GM23338 (cell line): ENCODE results near the gene CDK14. TPM values are rescaled to one million over a fixed set of nuclear protein-coding genes. Genes with fewer than 3 reads are reported as not detected.

Source experiments
- ATAC-seq: fragments of 200-7000 bp; cut with Tn5 transposase; 3 replicates; pipeline ENCODE4 v1.9.1; 2020
- DNase-seq: peaks from one replicate; pipeline ENCODE4 v3.0.0-alpha.2; 2015; ENCODE audit warnings: low spot score
- H2AFZ ChIP-seq: fragments of 200-600 bp; sonication (generic); 2 replicates; pipeline ENCODE4 v1.8.0; 2016; ENCODE audit warnings: antibody characterized with exemption, mild to moderate bottlenecking, moderate library complexity
- H3F3A ChIP-seq: fragments of 200-600 bp; sonication (generic); replicated peaks from 2 replicates; pipeline ENCODE4 v1.8.0; 2017; ENCODE audit warnings: antibody characterized with exemption, mixed run types, low read depth
- H3K27ac ChIP-seq: fragments of 200-600 bp; sonication (generic); 2 replicates; pipeline ENCODE4 v1.6.1; 2016; ENCODE audit warnings: low read depth
- H3K27me3 ChIP-seq: fragments of 200-600 bp; sonication (generic); 2 replicates; pipeline ENCODE4 v1.8.0; 2016; ENCODE audit warnings: mild to moderate bottlenecking, mixed run types, moderate library complexity; ENCODE audit not compliant: insufficient read depth
- H3K36me3 ChIP-seq: fragments of 200-600 bp; sonication (generic); 2 replicates; pipeline ENCODE4 v1.8.0; 2016; ENCODE audit warnings: mild to moderate bottlenecking; ENCODE audit not compliant: insufficient read depth
- H3K4me1 ChIP-seq: fragments of 200-600 bp; sonication (generic); 2 replicates; pipeline ENCODE4 v1.8.0; 2016; ENCODE audit warnings: mild to moderate bottlenecking, moderate library complexity; ENCODE audit not compliant: insufficient read depth
- H3K4me2 ChIP-seq: fragments of 200-600 bp; sonication (generic); 2 replicates; pipeline ENCODE4 v1.7.1; 2017; ENCODE audit warnings: mixed run types
- H3K4me3 ChIP-seq: fragments of 200-600 bp; sonication (generic); 2 replicates; pipeline ENCODE4 v1.6.1; 2016; ENCODE audit warnings: mixed run types
- H3K79me2 ChIP-seq: fragments of 200-600 bp; sonication (generic); replicated peaks from 2 replicates; pipeline ENCODE4 v1.8.0; 2017; ENCODE audit warnings: mild to moderate bottlenecking; ENCODE audit not compliant: insufficient read depth
- H3K9me2 ChIP-seq: fragments of 200-600 bp; sonication (generic); 2 replicates; pipeline ENCODE4 v1.8.0; 2017; ENCODE audit not compliant: insufficient read depth
- H4K20me1 ChIP-seq: fragments of 200-600 bp; sonication (generic); replicated peaks from 2 replicates; pipeline ENCODE4 v1.8.0; 2017; ENCODE audit warnings: mild to moderate bottlenecking; ENCODE audit not compliant: insufficient read depth
- H3K27ac Mint-ChIP-seq: 2 replicates; pipeline ENCODE4 v1.8.0; 2020; ENCODE audit warnings: inconsistent platforms, mild to moderate bottlenecking, moderate library complexity, mixed read lengths
- H3K27me3 Mint-ChIP-seq: 3 replicates; pipeline ENCODE4 v1.8.0; 2022; ENCODE audit warnings: low read depth, mild to moderate bottlenecking, moderate library complexity, mixed read lengths, inconsistent platforms; ENCODE audit not compliant: insufficient read depth, poor library complexity
- H3K36me3 Mint-ChIP-seq: 3 replicates; pipeline ENCODE4 v1.8.0; 2021; ENCODE audit warnings: low read depth, mild to moderate bottlenecking, inconsistent platforms, moderate library complexity, mixed read lengths
- H3K4me1 Mint-ChIP-seq: 3 replicates; pipeline ENCODE4 v1.8.0; 2020; ENCODE audit warnings: mild to moderate bottlenecking, inconsistent platforms, mixed read lengths
- H3K4me3 Mint-ChIP-seq: 3 replicates; pipeline ENCODE4 v1.8.0; 2021; ENCODE audit warnings: moderate library complexity, mild to moderate bottlenecking, inconsistent platforms, mixed read lengths
- H3K9me3 Mint-ChIP-seq: 3 replicates; pipeline ENCODE4 v1.8.0; 2020; ENCODE audit warnings: moderate library complexity, mild to moderate bottlenecking, inconsistent platforms, mixed read lengths
- CREB1 ChIP-seq: fragments of 250-450 bp; sonication (Bioruptor Pico); IDR thresholded peaks from 2 replicates; pipeline ENCODE4 v1.5.0; 2020; ENCODE audit warnings: low read depth, mild to moderate bottlenecking, moderate library complexity
- CTCF ChIP-seq, 2 experiments: fragments of 200-600 bp in 1 of 2; sonication (generic) in 1 of 2; conservative IDR thresholded peaks; 2 replicates each; pipeline versions ENCODE4 v1.5.1 to v1.6.1; 2016 to 2017; ENCODE audit warnings: antibody characterized with exemption in 2 of 2, low read depth in 2 of 2, mild to moderate bottlenecking in 2 of 2, moderate library complexity in 1 of 2
- ETS1 ChIP-seq: IDR thresholded peaks from 2 replicates; pipeline ENCODE4 v1.6.1; 2016; ENCODE audit warnings: antibody characterized with exemption
- EZH2 ChIP-seq: fragments of 200-600 bp; sonication (generic); IDR thresholded peaks from one replicate; pipeline ENCODE4 v1.8.0; 2017; ENCODE audit warnings: antibody characterized with exemption, mild to moderate bottlenecking, low read depth; ENCODE audit not compliant: unreplicated experiment
- EZH2phosphoT487 ChIP-seq: fragments of 200-600 bp; sonication (generic); IDR thresholded peaks from one replicate; pipeline ENCODE4 v1.8.1; 2018; ENCODE audit warnings: antibody characterized with exemption; ENCODE audit not compliant: unreplicated experiment
- JUNB ChIP-seq: IDR thresholded peaks from one replicate; pipeline ENCODE4 v1.6.1; 2016; ENCODE audit warnings: antibody characterized with exemption; ENCODE audit not compliant: unreplicated experiment
- NANOG ChIP-seq: IDR thresholded peaks from 2 replicates; pipeline ENCODE4 v1.6.1; 2016; ENCODE audit warnings: antibody characterized with exemption, borderline replicate concordance
- POLR2AphosphoS5 ChIP-seq: IDR thresholded peaks from 2 replicates; pipeline ENCODE4 v1.6.1; 2016; ENCODE audit warnings: antibody characterized with exemption, low read depth
- REST ChIP-seq: IDR thresholded peaks from one replicate; pipeline ENCODE4 v1.6.1; 2018; ENCODE audit warnings: antibody characterized with exemption; ENCODE audit not compliant: unreplicated experiment
- STAT1 ChIP-seq: IDR thresholded peaks from one replicate; pipeline ENCODE4 v1.6.1; 2016; ENCODE audit warnings: antibody characterized with exemption; ENCODE audit not compliant: unreplicated experiment
- ZNF114 ChIP-seq: fragments of 250-450 bp; sonication (Bioruptor Pico); IDR thresholded peaks from 2 replicates; pipeline ENCODE4 v1.5.0; 2020; ENCODE audit warnings: mild to moderate bottlenecking, moderate library complexity
- ZNF331 ChIP-seq: fragments of 250-450 bp; sonication (Bioruptor Pico); IDR thresholded peaks from 2 replicates; pipeline ENCODE4 v1.5.0; 2020; ENCODE audit warnings: low read depth, mild to moderate bottlenecking, moderate library complexity
- ZNF462 ChIP-seq: fragments of 250-450 bp; sonication (Bioruptor Pico); IDR thresholded peaks from 2 replicates; pipeline ENCODE4 v1.5.0; 2020; ENCODE audit warnings: mild to moderate bottlenecking, moderate library complexity
- polyA plus RNA-seq: library from polyadenylated mRNA; unstranded; fragments of >200 nt; fragmentation: Nextera tagmentation; extraction: Ambion mirVana; gene quantifications from 2 replicates; pipeline ENCODE4 v1.2.1, GENCODE V29; 2016
- total RNA-seq: library from RNA; depleted of rRNA; stranded (reverse); fragments of >200 nt; shearing (Covaris generic); gene quantifications from 2 replicates; pipeline ENCODE4 v1.2.3, GENCODE V29; 2014

CDK14 gene
- total and polyA plus RNA-seq, 2 experiments from 2014 or later = 11.2 to 24.0 TPM

- TF ChIP-seq CTCF (conservative IDR thresholded peaks at IDR 0.05; ENCODE audit: low read depth in 2 of 2) (no peak), EZH2phosphoT487 (no peak), CREB1 (no peak), POLR2AphosphoS5 (no peak), ETS1 (no peak), REST (no peak), ZNF114 (CRISPR knock-in tag) (no peak), ZNF331 (CRISPR knock-in tag) (no peak), JUNB (no peak), EZH2 (no peak), NANOG (no peak), ZNF462 (CRISPR knock-in tag) (no peak), STAT1 (no peak)
- DNase-seq = no peak
- no peaks in the 10 kb centered on the region for H3K27me3 ChIP-seq
- no peaks in the 10 kb centered on the region for H3K79me2 ChIP-seq
- Mint-ChIP-seq H3K9me3 (no peaks in the 10 kb centered on the region), H3K27me3 (no peaks in the 10 kb centered on the region), H3K4me1 (no peaks in the 10 kb centered on the region), H3K27ac (no peak overlapping the region), H3K4me3 (no peak overlapping the region), H3K36me3 (no peaks in the 10 kb centered on the region)
- H3K9me2 ChIP-seq = no peaks in the 10 kb centered on the region
- H3F3A ChIP-seq = no peaks in the 10 kb centered on the region
- no peak overlapping the region for H3K4me3 ChIP-seq
- no peaks in the 10 kb centered on the region for H3K4me1 ChIP-seq
- no peak for ATAC-seq
- H3K27ac ChIP-seq = no peak overlapping the region
- H3K4me2 ChIP-seq = no peak overlapping the region
- H3K36me3 ChIP-seq = no peaks in the 10 kb centered on the region
- H4K20me1 ChIP-seq = no peaks in the 10 kb centered on the region; the same call in 1 of the 2 replicates
- H2AFZ ChIP-seq = no peak overlapping the region
These were observed 603.5 kb downstream of the CDK14 start for GRCh38 chr7:91199601-91200000.
